Endodermal cell (in vitro differentiated cells): ENCODE results near the gene LMO1. TPM values are rescaled to one million over a fixed set of nuclear protein-coding genes. Genes with fewer than 3 reads are reported as not detected.

Experiments
- DNase-seq: peaks from one replicate; pipeline ENCODE4 v3.0.0-alpha.2; 2017
- H3K27ac ChIP-seq: 2 replicates; pipeline ENCODE4 v1.5.1; 2013; ENCODE audit warnings: mild to moderate bottlenecking, low read depth, low read length, moderate library complexity
- H3K27me3 ChIP-seq: 2 replicates; pipeline ENCODE4 v1.6.1; 2013; ENCODE audit warnings: mild to moderate bottlenecking, low read length, moderate library complexity; ENCODE audit not compliant: insufficient read depth, control insufficient read depth, poor library complexity, severe bottlenecking
- H3K36me3 ChIP-seq: 2 replicates; pipeline ENCODE4 v1.7.0; 2013; ENCODE audit warnings: mild to moderate bottlenecking, low read length, moderate library complexity; ENCODE audit not compliant: control insufficient read depth, insufficient read depth
- H3K4me1 ChIP-seq: one replicate; pipeline ENCODE4 v1.7.0; 2013; ENCODE audit warnings: low read length; ENCODE audit not compliant: control insufficient read depth, insufficient read depth
- H3K4me3 ChIP-seq: 2 replicates; pipeline ENCODE4 v1.5.1; 2013; ENCODE audit warnings: mild to moderate bottlenecking, low read length, moderate library complexity
- H3K9ac ChIP-seq: 2 replicates; pipeline ENCODE4 v1.6.1; 2013; ENCODE audit warnings: mild to moderate bottlenecking, low read length, moderate library complexity; ENCODE audit not compliant: poor library complexity, severe bottlenecking; ENCODE audit errors: extremely low read depth
- H3K9me3 ChIP-seq: 2 replicates; pipeline ENCODE4 v1.6.1; 2013; ENCODE audit warnings: mild to moderate bottlenecking, low read length, moderate library complexity; ENCODE audit not compliant: control insufficient read depth
- H3K27ac Mint-ChIP-seq: 2 replicates; pipeline ENCODE4 v1.8.0; 2020; ENCODE audit warnings: mixed read lengths
- H3K27me3 Mint-ChIP-seq: 2 replicates; pipeline ENCODE4 v1.8.0; 2021; ENCODE audit warnings: mild to moderate bottlenecking, mixed read lengths; ENCODE audit not compliant: insufficient read depth
- H3K36me3 Mint-ChIP-seq: 2 replicates; pipeline ENCODE4 v1.8.0; 2020; ENCODE audit warnings: low read depth, mixed read lengths
- H3K4me1 Mint-ChIP-seq: 2 replicates; pipeline ENCODE4 v1.8.0; 2020; ENCODE audit warnings: mixed read lengths
- H3K4me3 Mint-ChIP-seq: 2 replicates; pipeline ENCODE4 v1.8.0; 2020; ENCODE audit warnings: mild to moderate bottlenecking, moderate library complexity, mixed read lengths
- H3K9me3 Mint-ChIP-seq: 2 replicates; pipeline ENCODE4 v1.8.0; 2020; ENCODE audit warnings: mild to moderate bottlenecking, mixed read lengths
- CTCF ChIP-seq: fragments of 200-600 bp; sonication (generic); conservative IDR thresholded peaks from 2 replicates; pipeline ENCODE4 v1.5.0; 2021; ENCODE audit warnings: antibody characterized with exemption, mild to moderate bottlenecking
- WGBS, 2 experiments: methylation state at CpG; one replicate each; pipeline versions ENCODE4 v1.1.5 to v1.1.7; 2013; ENCODE audit warnings: missing lambda C conversion rate in 2 of 2, mixed read lengths in 1 of 2; ENCODE audit not compliant: insufficient coverage in 1 of 2, insufficient read length in 1 of 2; 5-methylcytosine and 5-hydroxymethylcytosine counted together
- total RNA-seq, 2 donors: library from RNA; stranded (reverse); fragmentation: NEBNext Ultra II Directional in 1 of 2; extraction: Animal tissue kit (Norgen Biotek cat#: 25700) in 1 of 2; gene quantifications; 2 replicates in 1 of 2; 3 replicates in 1 of 2; pipeline ENCODE4 v1.2.1, GENCODE V29; 2021

Gene LMO1
- total RNA-seq, 2 donors from 2014 or later: 0.46 TPM; not detected in 1

DNA sequence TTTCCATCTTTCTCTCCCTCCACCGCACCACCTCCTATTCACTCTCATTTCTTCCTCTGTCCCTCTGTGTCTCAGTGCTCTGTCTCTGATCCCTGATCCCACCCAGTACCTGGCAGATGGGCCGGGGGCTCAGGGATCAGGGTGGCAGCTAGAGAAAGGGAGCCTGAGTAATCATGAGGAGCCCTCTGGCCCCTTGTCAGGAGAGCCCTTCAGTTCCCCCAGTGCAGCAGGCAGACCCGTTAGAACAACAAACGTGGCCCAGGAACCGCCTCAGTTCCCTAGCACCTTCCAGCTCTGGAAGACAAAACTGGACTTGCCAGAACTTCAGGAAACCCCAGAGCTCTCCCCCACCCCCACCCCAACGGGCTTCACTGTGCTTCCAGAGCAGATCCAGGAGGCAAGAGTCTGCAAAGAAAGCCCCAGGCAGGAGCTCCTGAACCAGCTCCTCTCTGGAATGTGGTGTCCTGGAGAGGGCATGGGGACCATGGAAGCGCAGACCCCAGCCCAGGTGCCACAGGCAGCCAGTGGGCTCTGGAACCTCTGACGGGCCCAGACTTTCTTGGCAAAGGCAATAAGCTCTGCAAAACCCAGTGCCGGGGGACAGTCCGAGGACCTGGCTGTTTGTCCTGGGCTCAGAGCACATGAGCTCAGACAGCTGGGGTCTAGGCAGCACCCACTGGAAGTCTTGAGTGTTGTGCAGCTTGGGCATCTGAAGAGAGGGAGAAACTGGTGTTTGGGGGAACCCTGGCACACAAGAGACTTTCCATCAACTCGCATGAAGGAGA lies 43.2 kb downstream of the LMO1 start:
- no peak overlapping the region for H3K27ac ChIP-seq
- no peaks in the 10 kb centered on the region for H3K27me3 ChIP-seq
- no peak overlapping the region for H3K27ac Mint-ChIP-seq
- no peak for TF ChIP-seq CTCF
- no peak overlapping the region for H3K9ac ChIP-seq
- no peak for DNase-seq
- no peak overlapping the region for H3K4me3 Mint-ChIP-seq
- no peaks in the 10 kb centered on the region for H3K4me1 ChIP-seq
- no peaks in the 10 kb centered on the region for H3K36me3 ChIP-seq
- H3K4me3 ChIP-seq: no peak overlapping the region
- H3K9me3 Mint-ChIP-seq: no peaks in the 10 kb centered on the region
- H3K36me3 Mint-ChIP-seq: no peaks in the 10 kb centered on the region
- peaks cover 12% of the 10 kb centered on the region for H3K4me1 Mint-ChIP-seq
- WGBS, 2 experiments: 91 to 95% methylated on average over 10 to 11 of the region's 11 CpGs
- peaks cover 13% of the 10 kb centered on the region for H3K27me3 Mint-ChIP-seq
- H3K9me3 ChIP-seq: no peaks in the 10 kb centered on the region

GRCh38 chr11:8219257-8220021 lies 44.2 kb downstream of the LMO1 start:
- no peak overlapping the region for H3K9ac ChIP-seq
- peak; percentile 82 for TF ChIP-seq CTCF
- no peaks in the 10 kb centered on the region for H3K27me3 ChIP-seq
- WGBS, 2 experiments: 85 to 86% methylated on average over 11 to 16 of the region's 16 CpGs
- H3K36me3 ChIP-seq: no peaks in the 10 kb centered on the region
- peaks cover 12% of the 10 kb centered on the region for H3K4me1 Mint-ChIP-seq
- H3K4me3 Mint-ChIP-seq: no peak overlapping the region
- peaks cover 12% of the 10 kb centered on the region for H3K27me3 Mint-ChIP-seq
- no peaks in the 10 kb centered on the region for H3K36me3 Mint-ChIP-seq
- peak; percentile 91 for DNase-seq
- H3K27ac Mint-ChIP-seq: no peak overlapping the region
- H3K27ac ChIP-seq: no peak overlapping the region
- no peaks in the 10 kb centered on the region for H3K9me3 Mint-ChIP-seq
- no peak overlapping the region for H3K4me3 ChIP-seq
- no peaks in the 10 kb centered on the region for H3K4me1 ChIP-seq
- H3K9me3 ChIP-seq: no peaks in the 10 kb centered on the region

- no peaks in the 10 kb centered on the region for H3K4me1 ChIP-seq
- Mint-ChIP-seq H3K9me3 (no peaks in the 10 kb centered on the region), H3K4me1 (peaks cover 12% of the 10 kb centered on the region), H3K4me3 (no peak overlapping the region), H3K27ac (no peak overlapping the region), H3K27me3 (peaks cover 9% of the 10 kb centered on the region), H3K36me3 (no peaks in the 10 kb centered on the region)
- H3K4me3 ChIP-seq: no peak overlapping the region
- no peak for TF ChIP-seq CTCF
- H3K27ac ChIP-seq: no peak overlapping the region
- no peaks in the 10 kb centered on the region for H3K36me3 ChIP-seq
- DNase-seq: peak; percentile 71
- WGBS, 2 experiments: 85 to 88% methylated on average over 7 to 11 of the region's 11 CpGs
- H3K9me3 ChIP-seq: no peaks in the 10 kb centered on the region
- no peaks in the 10 kb centered on the region for H3K27me3 ChIP-seq
- no peak overlapping the region for H3K9ac ChIP-seq
Observed at GRCh38 chr11:8218840-8219239, 44.8 kb downstream of the LMO1 start.
